SK-N-SH (cell line): ENCODE data around the gene PLLP. TPM values are rescaled to one million over a fixed set of nuclear protein-coding genes. Genes with fewer than 3 reads are reported as not detected.

Experiments
- CTCF ChIA-PET: fragments of 300-600, 350-600 bp; formaldehyde crosslinking; extraction: SDS; loops from one replicate; lab custom pipeline; 2021; lab: Yijun Ruan, JAX
- POLR2A ChIA-PET: fragments of 350-600 bp; sonication (Branson Sonifier 250); formaldehyde crosslinking; extraction: SDS; loops from one replicate; lab custom pipeline; 2020; ENCODE audit warnings: antibody characterized with exemption, inconsistent platforms; lab: Yijun Ruan, JAX
- DNase-seq: peaks from one replicate; pipeline ENCODE4 v3.0.0; 2012
- H2AFZ ChIP-seq: fragments of 200-600 bp; sonication (generic); 2 replicates; pipeline ENCODE4 v1.8.1; 2016; ENCODE audit warnings: antibody characterized with exemption, mild to moderate bottlenecking, low read depth
- H3F3A ChIP-seq: fragments of 200-600 bp; sonication (generic); replicated peaks from 2 replicates; pipeline ENCODE3; 2016; ENCODE audit warnings: antibody characterized with exemption, mild to moderate bottlenecking; ENCODE audit not compliant: insufficient read depth
- H3K27ac ChIP-seq, 2 experiments: fragments of 200-500 bp in 1 of 2; fragments of 200-600 bp in 1 of 2; sonication (Bioruptor generic) in 1 of 2; sonication (generic), shearing (Covaris generic) in 1 of 2; 2 replicates each; pipeline versions ENCODE4 v1.5.1 to v1.6.1; 2014 to 2016; ENCODE audit warnings: low read depth in 2 of 2, inconsistent platforms in 1 of 2, low read length in 1 of 2, mild to moderate bottlenecking in 1 of 2, mixed read lengths in 1 of 2
- H3K27me3 ChIP-seq: fragments of 200-600 bp; sonication (generic), shearing (Covaris generic); 2 replicates; pipeline ENCODE4 v1.6.1; 2016; ENCODE audit warnings: mixed run types; ENCODE audit not compliant: insufficient read depth
- H3K36me3 ChIP-seq, 2 experiments: fragments of 200-500 bp in 1 of 2; fragments of 200-600 bp in 1 of 2; sonication (Bioruptor generic) in 1 of 2; sonication (generic) in 1 of 2; replicated peaks in 1 of 2; 2 replicates each; pipeline versions ENCODE3 to v1.5.1; 2014 to 2016; ENCODE audit warnings: low read length in 1 of 2, mild to moderate bottlenecking in 1 of 2; ENCODE audit not compliant: insufficient read depth in 2 of 2, control insufficient read depth in 1 of 2
- H3K4me1 ChIP-seq, 2 experiments: fragments of 200-500 bp in 1 of 2; fragments of 200-600 bp in 1 of 2; sonication (Bioruptor generic) in 1 of 2; sonication (generic), shearing (Covaris generic) in 1 of 2; 2 replicates each; pipeline versions ENCODE4 v1.5.1 to v1.6.1; 2014 to 2016; ENCODE audit warnings: low read depth in 1 of 2, low read length in 1 of 2, mixed run types in 1 of 2; ENCODE audit not compliant: insufficient read depth in 2 of 2, control insufficient read depth in 1 of 2
- H3K4me2 ChIP-seq: fragments of 200-600 bp; sonication (generic), shearing (Covaris generic); 2 replicates; pipeline ENCODE4 v1.6.1; 2017; ENCODE audit warnings: mixed run types
- H3K4me3 ChIP-seq, 2 experiments: fragments of 200-500 bp in 1 of 2; fragments of 200-600 bp in 1 of 2; sonication (Bioruptor generic) in 1 of 2; sonication (generic), shearing (Covaris generic) in 1 of 2; 2 replicates each; pipeline versions ENCODE4 v1.5.1 to v1.8.1; 2014 to 2016; ENCODE audit warnings: low read depth in 2 of 2, inconsistent platforms in 1 of 2, low read length in 1 of 2, mild to moderate bottlenecking in 1 of 2, mixed read lengths in 1 of 2, moderate library complexity in 1 of 2
- H3K79me2 ChIP-seq: fragments of 200-600 bp; sonication (generic); 2 replicates; pipeline ENCODE4 v1.8.1; 2017; ENCODE audit warnings: mild to moderate bottlenecking; ENCODE audit not compliant: insufficient read depth
- H3K9ac ChIP-seq: fragments of 200-600 bp; sonication (generic); 2 replicates; pipeline ENCODE4 v1.6.1; 2017; ENCODE audit warnings: mixed run types
- H3K9me2 ChIP-seq: fragments of 200-600 bp; sonication (generic); 2 replicates; pipeline ENCODE4 v1.6.1; 2017; ENCODE audit warnings: mixed run types
- H3K9me3 ChIP-seq: fragments of 200-600 bp; sonication (generic); 2 replicates; pipeline ENCODE4 v1.6.1; 2017; ENCODE audit warnings: mixed run types, mild to moderate bottlenecking, moderate library complexity
- H4K20me1 ChIP-seq: fragments of 200-600 bp; sonication (generic); 2 replicates; pipeline ENCODE4 v1.6.1; 2017; ENCODE audit warnings: mild to moderate bottlenecking, mixed run types; ENCODE audit not compliant: insufficient read depth
- CHD2 ChIP-seq: fragments of 150-350 bp; IDR thresholded peaks from 2 replicates; pipeline ENCODE4 v1.6.1; 2018; ENCODE audit warnings: low read length; ENCODE audit not compliant: partially characterized antibody
- ELF1 ChIP-seq: IDR thresholded peaks from 2 replicates; pipeline ENCODE4 v1.4.0; 2012
- EP300 ChIP-seq, 2 experiments: IDR thresholded peaks; 2 replicates each; pipeline versions ENCODE4 v1.4.0 to v1.6.1; 2012; ENCODE audit warnings: borderline replicate concordance in 1 of 2, low read depth in 1 of 2, low read length in 1 of 2
- EZH2phosphoT487 ChIP-seq: fragments of 200-600 bp; sonication (generic); IDR thresholded peaks from 2 replicates; pipeline ENCODE4 v1.6.1; 2017; ENCODE audit warnings: low read depth, mixed run types, mild to moderate bottlenecking, antibody characterized with exemption, moderate library complexity, borderline replicate concordance
- FOXJ3 ChIP-seq: sonication (generic); formaldehyde crosslinking; IDR thresholded peaks from 2 replicates; pipeline ENCODE4 v1.5.1; 2020; ENCODE audit warnings: mild to moderate bottlenecking, missing genetic modification reagents
- GABPA ChIP-seq: IDR thresholded peaks from 2 replicates; pipeline ENCODE4 v1.4.0; 2012; ENCODE audit warnings: low read depth, mild to moderate bottlenecking
- MAX ChIP-seq: IDR thresholded peaks from 2 replicates; pipeline ENCODE4 v1.4.0; 2012; ENCODE audit warnings: low read depth
- MEF2A ChIP-seq: IDR thresholded peaks from 2 replicates; pipeline ENCODE4 v1.4.0; 2012; ENCODE audit warnings: low read depth, borderline replicate concordance
- MXI1 ChIP-seq: IDR thresholded peaks from 2 replicates; pipeline ENCODE4 v1.6.1; 2012; ENCODE audit warnings: mild to moderate bottlenecking, low read depth, low read length, improper control_type of control experiment
- NFIC ChIP-seq: IDR thresholded peaks from 2 replicates; pipeline ENCODE4 v1.4.0; 2012; ENCODE audit warnings: borderline replicate concordance
- POLR2AphosphoS5 ChIP-seq: IDR thresholded peaks from 2 replicates; pipeline ENCODE4 v1.6.1; 2012; ENCODE audit warnings: low read depth, low read length
- RAD21 ChIP-seq: IDR thresholded peaks from 2 replicates; pipeline ENCODE4 v1.6.1; 2012; ENCODE audit warnings: mild to moderate bottlenecking, low read length
- RXRA ChIP-seq: IDR thresholded peaks from 2 replicates; pipeline ENCODE4 v1.4.0; 2012; ENCODE audit warnings: low read depth, mild to moderate bottlenecking, borderline replicate concordance
- TAF1 ChIP-seq: IDR thresholded peaks from 2 replicates; pipeline ENCODE4 v1.6.1; 2012; ENCODE audit warnings: low read depth, mild to moderate bottlenecking, low read length, moderate library complexity, borderline replicate concordance
- TCF12 ChIP-seq: IDR thresholded peaks from 2 replicates; pipeline ENCODE4 v1.4.0; 2012
- TEAD4 ChIP-seq: IDR thresholded peaks from 2 replicates; pipeline ENCODE4 v1.4.0; 2012; ENCODE audit warnings: mild to moderate bottlenecking, borderline replicate concordance; ENCODE audit not compliant: insufficient read depth
- WGBS: methylation state at CpG from one replicate; pipeline ENCODE4 v1.1.6; 2017; ENCODE audit warnings: low lambda C conversion rate; 5-methylcytosine and 5-hydroxymethylcytosine counted together
- polyA plus RNA-seq, 3 experiments: library from polyadenylated mRNA; depleted of rRNA; stranded (reverse); fragments of >200 nt; gene quantifications; 2 replicates each; pipeline ENCODE4 v1.2.3, GENCODE V29; 2012
- TF ChIP-seq, protein P1 (sequence below): fragments of 150-350 bp; IDR thresholded peaks from 2 replicates; pipeline ENCODE4 v1.6.1; 2016; ENCODE audit warnings: mild to moderate bottlenecking, low read depth, low read length
- TF ChIP-seq, protein P2 (sequence below): IDR thresholded peaks from 2 replicates; pipeline ENCODE4; 2012

Gene PLLP
- polyA plus RNA-seq, 1 of the 3 experiments (the other 2 are of a cell fraction) = 1.3 TPM

DNA sequence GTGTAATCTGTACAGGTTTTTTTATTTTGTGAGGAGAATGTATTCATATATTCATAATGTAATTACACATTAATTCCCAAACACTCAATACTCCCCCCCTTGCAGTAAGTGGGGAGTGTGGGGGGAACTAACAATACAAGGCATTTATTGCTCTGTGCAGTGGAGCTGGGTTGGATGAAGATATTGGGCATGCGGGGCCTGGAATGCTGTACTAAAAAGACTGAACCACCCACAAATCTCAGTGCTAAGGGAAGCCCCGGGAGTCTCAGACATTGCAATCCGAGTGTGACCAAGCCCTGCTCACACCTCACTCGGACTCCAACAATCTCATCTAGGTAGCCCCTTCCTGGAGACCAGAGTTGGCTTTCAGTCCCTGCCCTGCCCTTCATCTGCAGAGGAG lies 6.0 kb downstream of the PLLP start:
- CTCF ChIA-PET = interaction anchor here (1.2 kb wide), 1 partner anchor 14 kb away, joined by 3 read pairs; no protein-coding TSS in a partner anchor
- H3K4me2 ChIP-seq = no peak overlapping the region
- peaks cover 4% of the 10 kb centered on the region for H3F3A ChIP-seq
- H3K9me3 ChIP-seq = no peaks in the 10 kb centered on the region
- no peak overlapping the region for H3K27ac ChIP-seq
- TF ChIP-seq EZH2phosphoT487 (no peak), GABPA (no peak)
- POLR2A ChIA-PET = no interaction called here
- no peak overlapping the region for H3K4me3 ChIP-seq
- no peaks in the 10 kb centered on the region for H4K20me1 ChIP-seq
- 94% methylated on average over 4 of the region's 4 CpGs for WGBS
- H3K36me3 ChIP-seq = no peaks in the 10 kb centered on the region
- H3K79me2 ChIP-seq = no peaks in the 10 kb centered on the region
- peaks cover 2 to 4% of the 10 kb centered on the region in 2 experiments; a peak in 2 of 4 replicates for H3K4me1 ChIP-seq
- DNase-seq = no peak
- no peaks in the 10 kb centered on the region for H3K27me3 ChIP-seq
- no peak overlapping the region for H2AFZ ChIP-seq
- H3K9ac ChIP-seq = no peak overlapping the region
- no peaks in the 10 kb centered on the region for H3K9me2 ChIP-seq

GRCh38 chr16:57277586-57277985 lies 6.9 kb downstream of the PLLP start:
- H3F3A ChIP-seq = peaks cover 4% of the 10 kb centered on the region
- no peak overlapping the region for H3K9ac ChIP-seq
- no peaks in the 10 kb centered on the region for H3K9me3 ChIP-seq
- H3K4me2 ChIP-seq = 0 out of 2 replicates have a peak overlapping the region, but pooled peaks have one; percentile 15
- no peaks in the 10 kb centered on the region for H4K20me1 ChIP-seq
- no peak overlapping the region for H3K27ac ChIP-seq
- no peaks in the 10 kb centered on the region for H3K79me2 ChIP-seq
- no peak overlapping the region for H3K4me3 ChIP-seq
- ChIA-PET POLR2A (no interaction called here), CTCF (interaction anchor here (0.8 to 1.2 kb wide), 2 partner anchors 15 to 140 kb away, joined by 3 read pairs; no protein-coding TSS in a partner anchor)
- H3K27me3 ChIP-seq = no peaks in the 10 kb centered on the region
- no peak for DNase-seq
- no peaks in the 10 kb centered on the region for H3K36me3 ChIP-seq
- TF ChIP-seq TEAD4 (no peak), TCF12 (peak; percentile 60; the same call in 1 of the 2 replicates), RXRA (no peak), CHD2 (no peak), MAX (0 out of 2 replicates have a peak, but pooled peaks have one; percentile 44), RAD21 (no peak), NFIC (peak; percentile 60; the same call in 1 of the 2 replicates), ELF1 (no peak)
- TF ChIP-seq, all 33 proteins: peak for 3
- Histone ChIP-seq H3K9me2 (no peaks in the 10 kb centered on the region), H3K4me1 (peaks cover 4 to 6% of the 10 kb centered on the region in 2 experiments; a peak in 2 of 4 replicates), H2AFZ (no peak overlapping the region)
- 77% methylated on average over 1 of the region's 1 CpG for WGBS

GRCh38 chr16:57276596-57276995 lies 7.9 kb downstream of the PLLP start:
- no peak overlapping the region for H3K27ac ChIP-seq
- ChIA-PET CTCF (no interaction called here), POLR2A (no interaction called here)
- no peak overlapping the region for H3K4me2 ChIP-seq
- H2AFZ ChIP-seq = no peak overlapping the region
- no peaks in the 10 kb centered on the region for H3K9me2 ChIP-seq
- H3K9me3 ChIP-seq = no peaks in the 10 kb centered on the region
- no peak for DNase-seq
- H3K79me2 ChIP-seq = no peaks in the 10 kb centered on the region
- 91% methylated on average over 5 of the region's 5 CpGs for WGBS
- no peaks in the 10 kb centered on the region for H3K36me3 ChIP-seq
- H3K9ac ChIP-seq = no peak overlapping the region
- H3K27me3 ChIP-seq = no peaks in the 10 kb centered on the region
- H3K4me1 ChIP-seq = peaks cover 4 to 6% of the 10 kb centered on the region in 2 experiments; a peak in 2 of 4 replicates
- H3F3A ChIP-seq = peaks cover 4% of the 10 kb centered on the region
- no peaks in the 10 kb centered on the region for H4K20me1 ChIP-seq
- no peak overlapping the region for H3K4me3 ChIP-seq
- TF ChIP-seq FOXJ3 = no peak
- no peak for TF ChIP-seq POLR2AphosphoS5
- no peak for TF ChIP-seq MAX
- TF ChIP-seq ELF1 = no peak
- TF ChIP-seq, protein P1, sequence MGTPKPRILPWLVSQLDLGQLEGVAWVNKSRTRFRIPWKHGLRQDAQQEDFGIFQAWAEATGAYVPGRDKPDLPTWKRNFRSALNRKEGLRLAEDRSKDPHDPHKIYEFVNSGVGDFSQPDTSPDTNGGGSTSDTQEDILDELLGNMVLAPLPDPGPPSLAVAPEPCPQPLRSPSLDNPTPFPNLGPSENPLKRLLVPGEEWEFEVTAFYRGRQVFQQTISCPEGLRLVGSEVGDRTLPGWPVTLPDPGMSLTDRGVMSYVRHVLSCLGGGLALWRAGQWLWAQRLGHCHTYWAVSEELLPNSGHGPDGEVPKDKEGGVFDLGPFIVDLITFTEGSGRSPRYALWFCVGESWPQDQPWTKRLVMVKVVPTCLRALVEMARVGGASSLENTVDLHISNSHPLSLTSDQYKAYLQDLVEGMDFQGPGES = no peak
- TF ChIP-seq RAD21 = no peak
- no peak for TF ChIP-seq MEF2A
- TF ChIP-seq GABPA = no peak
- TF ChIP-seq TAF1 = no peak
- TF ChIP-seq EP300 (IDR thresholded peaks at IDR 0.05; ENCODE audit: borderline replicate concordance in 1 of 2, low read depth in 1 of 2, low read length in 1 of 2) = no peak
- TF ChIP-seq, protein P2, sequence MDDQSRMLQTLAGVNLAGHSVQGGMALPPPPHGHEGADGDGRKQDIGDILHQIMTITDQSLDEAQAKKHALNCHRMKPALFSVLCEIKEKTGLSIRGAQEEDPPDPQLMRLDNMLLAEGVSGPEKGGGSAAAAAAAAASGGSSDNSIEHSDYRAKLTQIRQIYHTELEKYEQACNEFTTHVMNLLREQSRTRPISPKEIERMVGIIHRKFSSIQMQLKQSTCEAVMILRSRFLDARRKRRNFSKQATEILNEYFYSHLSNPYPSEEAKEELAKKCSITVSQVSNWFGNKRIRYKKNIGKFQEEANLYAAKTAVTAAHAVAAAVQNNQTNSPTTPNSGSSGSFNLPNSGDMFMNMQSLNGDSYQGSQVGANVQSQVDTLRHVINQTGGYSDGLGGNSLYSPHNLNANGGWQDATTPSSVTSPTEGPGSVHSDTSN = no peak
- no peak for TF ChIP-seq CHD2
- TF ChIP-seq MXI1 = no peak
